Activated CD4-positive, alpha-beta T cell treated with anti-CD3 and anti-CD28 coated beads for 36 hours (primary cell): ENCODE data around the gene PIKFYVE. TPM values are rescaled to one million over a fixed set of nuclear protein-coding genes. Genes with fewer than 3 reads are reported as not detected.
"Not testable (repeated sequence)": the region's sequence is repeated elsewhere in the genome, so short reads cannot be mapped to it uniquely, and the experiment has no call there.

ENCODE experiments used
- ATAC-seq: fragments of 200-7000 bp; cut with Tn5 transposase; one replicate; pipeline ENCODE4 v1.10.0; 2021; ENCODE audit warnings: mild to moderate bottlenecking, moderate library complexity
- CTCF ChIA-PET: fragments of 350-600 bp; sonication (Branson Sonifier 250); formaldehyde crosslinking; loops from one replicate; lab custom pipeline; 2021; ENCODE audit warnings: antibody characterized with exemption; lab: Charles Lee
- POLR2A ChIA-PET: fragments of 350-600 bp; sonication (Branson Sonifier 250); formaldehyde crosslinking; loops from one replicate; lab custom pipeline; 2021; ENCODE audit warnings: antibody characterized with exemption, inconsistent platforms; lab: Charles Lee
- DNase-seq: peaks from one replicate; pipeline ENCODE4 v3.0.0-alpha.2; 2020
- H3K27ac Mint-ChIP-seq: one replicate; pipeline ENCODE4 v1.8.0; 2021; ENCODE audit warnings: mixed read lengths
- H3K27me3 Mint-ChIP-seq: one replicate; pipeline ENCODE4 v1.8.0; 2021; ENCODE audit warnings: mixed read lengths
- H3K36me3 Mint-ChIP-seq: one replicate; pipeline ENCODE4 v1.8.0; 2021; ENCODE audit warnings: low read depth, mixed read lengths
- H3K4me1 Mint-ChIP-seq: one replicate; pipeline ENCODE4 v1.8.0; 2021; ENCODE audit warnings: mixed read lengths
- H3K4me3 Mint-ChIP-seq: one replicate; pipeline ENCODE4 v1.8.0; 2021; ENCODE audit warnings: mild to moderate bottlenecking, moderate library complexity, mixed read lengths
- H3K9me3 Mint-ChIP-seq: one replicate; pipeline ENCODE4 v1.8.0; 2021; ENCODE audit warnings: low read depth, mixed read lengths
- intact Hi-C, 2 experiments: fragments of 100-400 bp; cut with DNase I in 1 of 2; cut with micrococcal nuclease in 1 of 2; formaldehyde crosslinking; loops; one replicate each; pipeline versions ENCODE4 v1.14.2 to v1.15.1; 2022 to 2024; cut with DNase I, micrococcal nuclease
- total RNA-seq, 2 experiments: library from RNA; stranded (reverse); gene quantifications; one replicate each; pipeline ENCODE4 v1.2.3, GENCODE V29; 2021

The PIKFYVE gene
- total RNA-seq, 2 experiments from 2014 or later, result 19.3 to 21.5 TPM

DNA sequence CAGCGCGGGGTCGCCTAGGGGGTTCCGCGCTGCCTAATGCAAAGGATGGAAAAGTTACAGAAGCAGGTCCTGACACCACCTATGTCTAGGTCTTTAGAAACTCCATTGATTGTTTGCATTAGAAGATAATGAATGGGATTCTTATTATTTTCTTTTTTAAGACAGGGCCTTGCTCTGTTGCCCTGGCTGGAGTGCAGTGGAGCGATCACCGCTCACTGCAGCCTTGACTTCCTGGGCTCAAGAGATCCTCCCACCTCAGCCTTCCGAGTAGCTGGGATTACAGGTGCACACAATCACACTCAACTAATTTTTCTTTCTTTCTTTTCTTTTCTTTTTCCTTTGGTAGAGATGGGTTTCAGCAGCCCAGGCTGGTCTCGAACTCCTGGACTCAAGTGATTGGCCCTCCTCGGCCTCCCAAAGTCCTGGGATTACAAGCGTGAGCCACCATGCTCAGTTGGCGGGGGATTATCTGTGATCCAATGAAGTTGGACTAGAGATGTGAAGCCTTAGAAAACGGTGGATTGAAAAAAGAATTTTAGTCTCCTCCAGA is 10.4 kb upstream of the PIKFYVE start:
- Mint-ChIP-seq H3K36me3 (peaks cover 15% of the 10 kb centered on the region), H3K27ac (peak overlapping the region; percentile 42), H3K4me1 (peaks cover 18% of the 10 kb centered on the region), H3K9me3 (no peaks in the 10 kb centered on the region), H3K27me3 (no peaks in the 10 kb centered on the region), H3K4me3 (peak overlapping the region; percentile 85)
- ATAC-seq (no peak), DNase-seq (no peak)
- intact Hi-C loops, result loop anchor here (1.0 to 5.0 kb wide), 7 partner anchors 10 to 952 kb away; partner anchors contain the start of genes CCNYL1 (in 1 of the 2) and PIKFYVE (in 1 of the 2)
- CTCF ChIA-PET, result interaction anchor here (0.8 to 6.0 kb wide), 5 partner anchors 12 to 240 kb away, joined by 3 to 49 read pairs (median 6); partner anchors contain the start of gene PIKFYVE
- POLR2A ChIA-PET, result no interaction called here

DNA sequence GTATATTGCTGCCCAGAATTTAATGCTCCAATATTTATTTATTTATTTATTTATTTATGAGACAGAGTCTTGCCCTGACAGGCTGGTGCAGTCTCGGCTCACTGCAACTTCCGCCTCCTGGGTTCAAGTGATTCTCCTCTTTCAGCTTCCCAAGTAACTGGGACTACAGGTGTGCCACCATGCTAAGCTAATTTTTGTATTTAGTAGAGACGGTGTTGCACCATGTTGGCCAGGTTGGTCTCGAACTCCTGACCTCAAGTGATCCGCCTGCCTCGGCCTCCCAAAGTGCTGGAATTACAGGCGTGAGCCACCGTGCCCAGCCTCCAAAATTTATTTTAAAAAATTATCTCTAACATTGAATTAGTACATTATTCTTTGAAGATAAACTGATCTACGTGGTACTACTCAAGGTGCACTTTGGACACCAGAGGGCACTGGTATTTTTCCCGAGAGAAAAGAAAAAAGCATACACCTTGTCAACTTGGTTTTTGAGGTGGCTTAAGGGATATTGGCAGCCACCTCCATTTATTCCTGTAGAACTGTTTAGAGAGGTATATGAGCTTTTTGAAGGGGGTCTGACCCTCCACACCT is 9.8 kb upstream of the PIKFYVE start:
- ChIA-PET CTCF (interaction anchor here (0.7 to 6.0 kb wide), 4 partner anchors 11 to 81 kb away, joined by 3 to 49 read pairs (median 4); partner anchors contain the start of gene PIKFYVE), POLR2A (no interaction called here)
- Mint-ChIP-seq H3K4me1 (peaks cover 18% of the 10 kb centered on the region), H3K36me3 (peaks cover 12% of the 10 kb centered on the region), H3K27me3 (no peaks in the 10 kb centered on the region), H3K4me3 (no peak overlapping the region), H3K9me3 (no peaks in the 10 kb centered on the region), H3K27ac (no peak overlapping the region)
- peak; percentile 9 for DNase-seq
- intact Hi-C loops, result loop anchor here in 1 of 2 experiments (5.0 kb wide), 2 partner anchors 484 to 951 kb away; no protein-coding TSS in a partner anchor
- ATAC-seq, result no peak

DNA sequence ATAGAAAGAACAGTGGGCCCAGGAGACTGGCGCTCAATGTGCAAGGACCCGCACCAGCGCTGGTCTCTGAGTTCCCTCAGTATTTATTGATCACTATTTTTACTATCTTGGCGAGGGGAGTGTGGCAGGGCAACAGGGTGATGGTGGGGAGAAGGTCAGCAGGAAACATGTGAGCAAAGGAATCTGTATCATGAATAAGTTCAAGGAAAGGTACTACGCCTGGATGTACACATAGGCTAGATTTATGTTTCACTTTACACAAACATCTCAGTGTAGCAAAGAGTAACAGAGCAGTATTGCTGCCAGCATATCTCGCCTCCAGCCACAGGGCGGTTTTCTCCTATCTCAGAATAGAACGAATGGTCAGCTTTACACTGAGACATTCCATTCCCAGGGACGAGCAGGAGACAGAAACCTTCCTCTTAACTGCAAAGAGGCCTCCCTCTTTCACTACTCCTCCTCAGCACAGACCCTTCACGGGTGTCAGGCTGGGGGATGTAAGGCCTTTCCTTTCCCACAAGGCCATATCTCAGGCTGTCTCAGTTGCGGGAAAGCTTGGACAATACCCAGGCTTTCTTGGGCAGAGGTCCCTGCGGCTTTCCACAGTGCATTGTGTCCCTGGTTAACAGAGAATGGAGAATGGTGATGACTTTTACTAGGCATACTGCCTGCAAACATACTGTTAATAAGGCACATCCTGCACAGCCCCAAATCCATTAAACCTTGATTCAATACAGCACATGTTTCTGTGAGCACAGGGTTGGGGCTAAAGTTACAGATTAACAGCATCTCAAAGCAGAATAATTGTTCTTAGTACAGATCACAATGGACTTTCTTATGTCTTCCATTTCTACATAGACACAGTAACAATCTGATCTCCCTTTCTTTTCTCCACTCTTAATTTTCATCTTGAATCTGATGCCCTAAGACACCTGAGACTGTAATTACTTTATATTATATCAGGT is 8.9 kb upstream of the PIKFYVE start:
- CTCF ChIA-PET, result interaction anchor here (0.7 to 6.0 kb wide), 3 partner anchors 10 to 81 kb away, joined by 3 to 49 read pairs (median 5); partner anchors contain the start of gene PIKFYVE
- POLR2A ChIA-PET, H3K27ac Mint-ChIP-seq, H3K9me3 Mint-ChIP-seq, ATAC-seq, H3K4me3 Mint-ChIP-seq, DNase-seq, H3K27me3 Mint-ChIP-seq: not testable (repeated sequence)
- Mint-ChIP-seq H3K4me1 (peaks cover 18% of the 10 kb centered on the region), H3K36me3 (peaks cover 12% of the 10 kb centered on the region)
- intact Hi-C loops, result loop anchor here in 1 of 2 experiments (5.0 kb wide), 2 partner anchors 485 to 950 kb away; no protein-coding TSS in a partner anchor

- DNase-seq (peak; percentile 72), ATAC-seq (peak; percentile 68)
- Mint-ChIP-seq H3K27ac (peak overlapping the region; percentile 94), H3K27me3 (no peaks in the 10 kb centered on the region), H3K4me1 (peaks cover 33% of the 10 kb centered on the region), H3K36me3 (no peaks in the 10 kb centered on the region), H3K9me3 (no peaks in the 10 kb centered on the region), H3K4me3 (peak overlapping the region; percentile 84)
- POLR2A ChIA-PET, result interaction anchor here (2.4 kb wide), 1 partner anchor 11 kb away, joined by 6 read pairs; no protein-coding TSS in a partner anchor
- CTCF ChIA-PET, result interaction anchor here (0.6 to 6.5 kb wide), 3 partner anchors 11 to 107 kb away, joined by 3 to 49 read pairs (median 5); partner anchors contain the start of gene IDH1
- intact Hi-C loops, result loop anchor here (1.0 to 10.0 kb wide), 5 partner anchors 10 to 1498 kb away; partner anchors contain the start of genes FASTKD2 (in 1 of the 2), IDH1 (in 1 of the 2), MAP2 (in 1 of the 2) and MDH1B (in 1 of the 2)
Measured at GRCh38 chr2:208265371-208265800, 669 bp upstream of the PIKFYVE start.

DNA sequence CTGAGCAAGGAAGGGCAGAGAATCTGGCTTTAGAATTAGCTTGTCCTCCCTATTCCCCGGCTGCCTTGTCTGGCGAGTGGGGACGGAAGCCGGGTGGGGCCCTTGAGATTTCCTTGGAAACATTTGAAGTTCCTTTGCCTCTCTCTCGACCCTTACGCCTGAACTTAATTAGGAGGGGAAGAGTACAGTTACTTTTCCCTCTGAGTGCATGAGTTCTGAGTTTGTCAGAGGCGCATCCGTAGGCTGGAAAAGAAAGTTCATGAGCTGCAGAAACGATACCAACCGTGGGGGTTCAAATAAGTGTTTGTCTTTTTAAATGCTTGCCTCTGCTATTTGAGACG is 468 bp downstream of the PIKFYVE start:
- ATAC-seq (peak; percentile 3), DNase-seq (no peak)
- peak overlapping the region; percentile 94 for H3K27ac Mint-ChIP-seq
- peak overlapping the region; percentile 84 for H3K4me3 Mint-ChIP-seq
- peaks cover 37% of the 10 kb centered on the region for H3K4me1 Mint-ChIP-seq
- no peaks in the 10 kb centered on the region for H3K27me3 Mint-ChIP-seq
- H3K9me3 Mint-ChIP-seq, result no peaks in the 10 kb centered on the region
- peaks cover 4% of the 10 kb centered on the region for H3K36me3 Mint-ChIP-seq
- intact Hi-C loops, result loop anchor here (1.0 to 10.0 kb wide), 10 partner anchors 11 to 1904 kb away; partner anchors contain the start of genes CREB1 (in 2 of the 2), FASTKD2 (in 1 of the 2), IDH1 (in 1 of the 2) and MAP2 (in 1 of the 2)
- ChIA-PET CTCF (interaction anchor here (0.6 to 6.5 kb wide), 5 partner anchors 12 to 970 kb away, joined by 3 to 49 read pairs (median 5); partner anchors contain the start of gene IDH1), POLR2A (interaction anchor here (2.4 kb wide), 1 partner anchor 12 kb away, joined by 6 read pairs; no protein-coding TSS in a partner anchor)

- no peaks in the 10 kb centered on the region for H3K27me3 Mint-ChIP-seq
- DNase-seq (no peak), ATAC-seq (no peak)
- H3K36me3 Mint-ChIP-seq, result peaks cover 7% of the 10 kb centered on the region
- intact Hi-C loops, result loop anchor here (1.0 to 10.0 kb wide), 10 partner anchors 12 to 1903 kb away; partner anchors contain the start of genes CREB1 (in 2 of the 2), FASTKD2 (in 1 of the 2), IDH1 (in 1 of the 2) and MAP2 (in 1 of the 2)
- H3K4me1 Mint-ChIP-seq, result peaks cover 37% of the 10 kb centered on the region
- H3K9me3 Mint-ChIP-seq, result no peaks in the 10 kb centered on the region
- ChIA-PET POLR2A (interaction anchor here (2.4 kb wide), 1 partner anchor 13 kb away, joined by 6 read pairs; no protein-coding TSS in a partner anchor), CTCF (interaction anchor here (0.6 to 6.5 kb wide), 4 partner anchors 13 to 95 kb away, joined by 3 to 49 read pairs (median 4); partner anchors contain the start of gene IDH1)
- peak overlapping the region; percentile 94 for H3K27ac Mint-ChIP-seq
- H3K4me3 Mint-ChIP-seq, result peak overlapping the region; percentile 84
Measured at GRCh38 chr2:208266936-208267335, 881 bp downstream of the PIKFYVE start.

DNA sequence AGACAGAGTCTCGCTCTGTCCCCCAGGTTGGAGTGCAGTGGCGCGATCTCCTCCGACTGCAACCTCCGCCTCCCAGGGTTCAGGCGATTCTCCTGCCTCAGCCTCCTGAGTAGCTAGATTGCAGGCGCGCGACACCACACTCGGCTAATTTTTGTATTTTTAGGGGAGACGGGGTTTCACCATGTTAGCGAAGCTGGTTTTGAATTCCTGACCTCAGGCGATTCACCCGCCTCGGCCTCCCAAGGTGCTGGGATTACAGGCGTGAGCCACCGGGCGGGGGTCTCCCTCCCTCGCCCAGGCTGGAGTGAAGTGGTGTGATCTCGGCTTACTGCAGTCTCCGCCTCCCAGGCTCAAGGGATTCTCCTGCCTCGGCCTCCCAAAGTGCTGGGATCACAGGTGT is 1.5 kb downstream of the PIKFYVE start:
- ATAC-seq, DNase-seq, POLR2A ChIA-PET, H3K27me3 Mint-ChIP-seq, H3K9me3 Mint-ChIP-seq: not testable (repeated sequence)
- peak overlapping the region; percentile 75 for H3K27ac Mint-ChIP-seq
- CTCF ChIA-PET, result interaction anchor here (0.6 to 6.5 kb wide), 4 partner anchors 11 to 167 kb away, joined by 3 to 49 read pairs (median 4); partner anchors contain the start of gene IDH1
- intact Hi-C loops, result loop anchor here (2.0 to 10.0 kb wide), 5 partner anchors 45 to 1500 kb away; partner anchors contain the start of genes CREB1 (in 1 of the 2), FASTKD2 (in 1 of the 2), MAP2 (in 1 of the 2) and MDH1B (in 1 of the 2)
- peaks cover 37% of the 10 kb centered on the region for H3K4me1 Mint-ChIP-seq
- peaks cover 11% of the 10 kb centered on the region for H3K36me3 Mint-ChIP-seq
- H3K4me3 Mint-ChIP-seq, result peak overlapping the region; percentile 84

DNA sequence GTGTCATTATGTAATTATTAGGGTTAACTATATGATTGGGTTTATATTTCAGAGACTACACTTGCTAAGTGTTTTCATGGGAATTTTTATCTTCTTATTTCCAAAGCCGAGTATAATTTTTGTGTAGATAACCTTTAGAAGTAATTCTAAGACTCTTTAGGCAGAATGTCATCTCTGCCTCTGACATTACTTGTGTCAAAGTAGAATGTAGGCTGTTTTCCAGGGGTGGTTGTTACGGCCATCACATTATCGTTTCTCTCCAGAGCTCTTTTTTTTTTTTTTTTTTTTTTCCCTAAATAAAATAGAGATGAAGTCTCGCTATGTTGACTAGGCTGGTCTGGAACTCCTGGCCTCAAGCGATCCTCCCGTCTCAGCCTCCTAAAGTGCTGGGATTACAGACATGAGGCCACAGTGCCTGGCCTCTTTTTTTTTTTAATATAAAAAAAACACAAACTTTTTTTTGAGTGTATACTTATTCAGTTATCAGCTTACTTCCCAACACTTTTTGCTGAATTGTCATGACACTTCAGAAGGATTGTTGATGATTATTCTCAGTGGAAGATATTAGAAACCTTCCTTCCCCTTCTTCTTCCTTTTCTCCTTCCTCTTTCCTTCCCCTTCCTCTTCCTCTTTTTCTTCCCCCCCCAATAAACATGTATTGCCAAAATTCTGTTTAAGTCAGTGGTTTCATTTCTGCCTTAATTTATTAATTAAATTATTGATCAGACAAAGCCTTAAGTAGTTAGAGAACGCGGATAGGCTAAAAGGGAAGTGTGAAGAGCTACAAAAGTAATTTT is 2.3 kb downstream of the PIKFYVE start:
- ChIA-PET CTCF (interaction anchor here (0.6 to 6.5 kb wide), 7 partner anchors 11 to 96 kb away, joined by 3 to 49 read pairs (median 3); partner anchors contain the start of gene IDH1), POLR2A (interaction anchor here (0.6 to 0.7 kb wide), 3 partner anchors 37 to 1307 kb away, joined by 3 read pairs; no protein-coding TSS in a partner anchor)
- no peaks in the 10 kb centered on the region for H3K27me3 Mint-ChIP-seq
- H3K36me3 Mint-ChIP-seq, result peaks cover 12% of the 10 kb centered on the region
- H3K4me3 Mint-ChIP-seq, result peak overlapping the region; percentile 84
- peaks cover 37% of the 10 kb centered on the region for H3K4me1 Mint-ChIP-seq
- H3K27ac Mint-ChIP-seq, result no peak overlapping the region
- ATAC-seq, result no peak
- intact Hi-C loops, result loop anchor here (5.0 to 10.0 kb wide), 3 partner anchors 44 to 1501 kb away; partner anchors contain the start of genes FASTKD2 (in 1 of the 2), MAP2 (in 1 of the 2) and MDH1B (in 1 of the 2)
- no peak for DNase-seq
- H3K9me3 Mint-ChIP-seq, result no peaks in the 10 kb centered on the region

DNA sequence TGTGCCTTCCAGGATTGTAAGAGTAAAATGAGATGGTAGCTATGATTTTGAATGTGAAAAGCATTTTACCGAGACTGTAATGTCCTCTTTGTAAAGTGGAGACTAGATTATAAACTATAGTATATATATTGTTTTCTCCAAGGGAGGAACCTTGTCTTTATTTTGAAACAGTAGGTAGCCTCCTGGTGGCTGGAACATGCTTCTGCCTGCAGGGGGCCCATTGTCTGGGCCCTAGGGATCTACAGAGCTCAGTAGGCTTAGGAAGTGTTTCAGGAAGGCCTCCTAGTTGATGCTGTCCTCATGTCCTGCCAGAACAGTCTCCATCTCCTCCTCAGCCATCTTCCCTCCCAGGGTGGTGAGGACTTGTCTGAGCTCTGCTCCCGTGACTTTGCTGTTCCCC is 3.0 kb downstream of the PIKFYVE start:
- CTCF ChIA-PET, result interaction anchor here (0.7 to 6.5 kb wide), 3 partner anchors 15 to 93 kb away, joined by 3 to 49 read pairs (median 4); partner anchors contain the start of gene IDH1
- peaks cover 39% of the 10 kb centered on the region for H3K4me1 Mint-ChIP-seq
- peak; percentile 14 for DNase-seq

More for the DNA sequence above, 3.0 kb downstream of the PIKFYVE start:
- Mint-ChIP-seq H3K27ac (no peak overlapping the region), H3K36me3 (peaks cover 17% of the 10 kb centered on the region), H3K27me3 (no peaks in the 10 kb centered on the region), H3K9me3 (no peaks in the 10 kb centered on the region), H3K4me3 (no peak overlapping the region)
- POLR2A ChIA-PET, result interaction anchor here (0.6 to 0.7 kb wide), 3 partner anchors 38 to 1308 kb away, joined by 3 read pairs; no protein-coding TSS in a partner anchor
- no peak for ATAC-seq
- intact Hi-C loops, result loop anchor here (5.0 to 10.0 kb wide), 3 partner anchors 43 to 1502 kb away; partner anchors contain the start of genes FASTKD2 (in 1 of the 2), MAP2 (in 1 of the 2) and MDH1B (in 1 of the 2)
